LNCAP (cell line): ENCODE measurements around the gene TMC6.

Experiments
- TF ChIP-seq, protein P1 (sequence below): fragments of 450-650 bp; IDR thresholded peaks from 2 replicates; pipeline ENCODE4 v1.5.1; 2017; ENCODE audit warnings: mild to moderate bottlenecking

TMC6 gene

DNA sequence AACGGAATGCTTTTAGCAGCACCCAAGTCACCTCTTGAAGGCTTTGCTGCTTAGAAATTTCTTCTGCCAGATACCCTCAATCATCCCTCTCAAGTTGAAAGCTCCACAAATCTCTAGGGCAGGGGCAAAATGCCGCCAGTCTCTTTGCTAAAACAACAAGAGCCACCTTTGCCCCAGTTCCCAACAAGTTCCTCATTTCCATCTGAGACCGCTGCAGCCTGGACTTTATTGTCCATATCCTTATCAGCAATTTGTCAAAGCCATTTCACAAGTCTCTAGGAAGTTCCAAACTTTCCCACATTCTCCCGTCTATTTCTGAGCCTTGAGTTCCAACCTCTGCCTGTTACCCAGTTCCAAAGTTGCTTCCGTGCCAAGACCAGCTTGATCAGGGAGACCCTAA is 27.4 kb downstream of the TMC6 start:
- TF ChIP-seq, protein P1, sequence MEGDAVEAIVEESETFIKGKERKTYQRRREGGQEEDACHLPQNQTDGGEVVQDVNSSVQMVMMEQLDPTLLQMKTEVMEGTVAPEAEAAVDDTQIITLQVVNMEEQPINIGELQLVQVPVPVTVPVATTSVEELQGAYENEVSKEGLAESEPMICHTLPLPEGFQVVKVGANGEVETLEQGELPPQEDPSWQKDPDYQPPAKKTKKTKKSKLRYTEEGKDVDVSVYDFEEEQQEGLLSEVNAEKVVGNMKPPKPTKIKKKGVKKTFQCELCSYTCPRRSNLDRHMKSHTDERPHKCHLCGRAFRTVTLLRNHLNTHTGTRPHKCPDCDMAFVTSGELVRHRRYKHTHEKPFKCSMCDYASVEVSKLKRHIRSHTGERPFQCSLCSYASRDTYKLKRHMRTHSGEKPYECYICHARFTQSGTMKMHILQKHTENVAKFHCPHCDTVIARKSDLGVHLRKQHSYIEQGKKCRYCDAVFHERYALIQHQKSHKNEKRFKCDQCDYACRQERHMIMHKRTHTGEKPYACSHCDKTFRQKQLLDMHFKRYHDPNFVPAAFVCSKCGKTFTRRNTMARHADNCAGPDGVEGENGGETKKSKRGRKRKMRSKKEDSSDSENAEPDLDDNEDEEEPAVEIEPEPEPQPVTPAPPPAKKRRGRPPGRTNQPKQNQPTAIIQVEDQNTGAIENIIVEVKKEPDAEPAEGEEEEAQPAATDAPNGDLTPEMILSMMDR, result no peak

DNA sequence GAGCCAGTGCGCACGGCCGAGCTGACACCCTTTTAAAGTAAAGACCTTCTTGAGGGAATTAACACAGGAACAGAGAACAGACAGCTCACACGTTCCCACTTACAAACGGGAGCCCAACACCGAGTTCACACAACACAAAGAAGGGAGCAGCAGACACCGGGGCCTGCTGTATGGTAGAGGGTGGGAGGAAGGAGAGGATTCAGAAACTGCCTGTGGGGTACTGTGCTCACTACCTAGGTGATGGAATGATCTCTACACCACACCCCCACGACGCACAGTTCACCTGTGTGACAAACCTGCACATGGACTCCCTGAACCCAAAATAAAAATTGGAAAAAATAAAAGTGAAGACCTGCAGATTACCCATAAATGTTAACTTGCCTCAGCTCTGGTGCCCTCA is 32.5 kb downstream of the TMC6 start:
- TF ChIP-seq, protein P1, result no peak

DNA sequence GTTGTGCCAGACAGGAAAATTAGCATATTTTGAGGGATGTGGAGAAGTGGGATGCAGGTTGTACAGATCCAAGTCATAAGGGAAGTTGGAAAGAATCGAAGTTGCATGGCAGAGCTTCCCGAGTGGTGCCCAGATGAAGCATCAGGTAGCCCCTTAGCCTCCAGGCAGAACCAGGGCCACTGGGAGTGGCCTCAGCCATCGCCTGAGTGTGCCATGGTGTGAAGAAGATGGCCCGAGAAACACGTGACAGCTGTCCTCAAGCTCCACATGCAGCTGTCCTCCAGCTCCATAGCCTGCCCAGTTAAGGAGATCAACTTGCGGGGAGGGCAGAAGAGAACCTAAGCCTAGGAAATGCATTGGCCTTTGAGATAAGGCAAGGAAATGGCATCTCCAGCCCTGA is 33.5 kb downstream of the TMC6 start:
- TF ChIP-seq, protein P1, result no peak

DNA sequence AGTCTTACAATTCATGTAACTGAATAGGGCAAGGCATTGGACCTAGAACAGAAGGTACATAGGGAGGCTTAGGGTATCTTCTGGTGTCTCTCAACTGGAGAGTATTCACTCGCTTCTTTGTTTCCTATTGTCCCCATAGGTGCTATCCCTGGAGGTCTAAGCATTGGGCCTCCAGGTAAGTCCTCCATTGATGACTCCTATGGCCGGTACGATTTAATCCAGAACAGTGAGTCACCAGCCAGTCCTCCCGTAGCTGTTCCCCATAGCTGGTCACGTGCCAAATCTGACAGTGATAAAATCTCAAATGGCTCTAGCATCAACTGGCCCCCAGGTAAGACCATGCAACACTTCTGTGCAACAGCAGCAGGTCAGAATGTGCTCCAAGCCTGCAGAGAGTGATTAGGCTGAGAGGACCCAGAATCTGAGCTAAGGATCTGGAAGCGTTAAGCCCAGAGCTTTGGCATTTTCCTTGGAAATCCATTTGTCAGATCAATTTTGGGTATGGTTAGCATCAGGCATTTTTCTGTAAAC is 35.7 kb downstream of the TMC6 start:
- TF ChIP-seq, protein P1, result no peak

DNA sequence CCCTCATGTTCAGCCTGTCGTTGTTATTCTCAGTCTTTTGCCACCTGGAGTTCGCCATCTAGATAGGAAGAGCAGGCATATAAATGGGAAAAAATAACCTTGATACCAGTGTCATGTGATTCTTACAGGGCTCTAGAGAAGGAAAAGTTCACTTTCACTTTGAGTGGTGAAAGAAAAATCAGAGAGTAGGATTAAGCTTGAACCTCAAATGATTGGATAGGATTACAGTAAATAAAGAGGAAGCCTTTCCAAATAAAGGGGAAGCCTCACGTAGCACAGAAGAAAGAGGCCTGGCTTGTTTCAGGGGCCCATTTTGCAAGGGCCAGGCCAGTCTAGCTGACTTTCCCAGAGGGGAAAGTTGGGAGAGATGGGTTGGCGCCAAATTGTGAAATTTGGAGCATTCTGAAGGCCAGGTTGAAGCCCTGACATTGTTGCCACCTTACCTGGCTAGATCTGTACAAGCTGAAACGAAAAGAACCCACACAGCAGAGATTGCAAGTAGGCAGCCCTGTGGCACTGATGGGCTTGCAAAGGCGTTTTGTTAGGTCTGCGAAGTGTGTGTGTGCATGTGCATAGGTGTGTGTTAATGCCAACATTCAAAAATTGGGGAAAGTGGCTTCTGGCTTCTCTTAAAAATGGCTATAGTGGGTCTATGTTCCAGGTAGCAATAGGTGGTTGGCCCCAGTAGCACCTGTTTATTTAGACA is 38.8 kb downstream of the TMC6 start:
- TF ChIP-seq, protein P1, result no peak

DNA sequence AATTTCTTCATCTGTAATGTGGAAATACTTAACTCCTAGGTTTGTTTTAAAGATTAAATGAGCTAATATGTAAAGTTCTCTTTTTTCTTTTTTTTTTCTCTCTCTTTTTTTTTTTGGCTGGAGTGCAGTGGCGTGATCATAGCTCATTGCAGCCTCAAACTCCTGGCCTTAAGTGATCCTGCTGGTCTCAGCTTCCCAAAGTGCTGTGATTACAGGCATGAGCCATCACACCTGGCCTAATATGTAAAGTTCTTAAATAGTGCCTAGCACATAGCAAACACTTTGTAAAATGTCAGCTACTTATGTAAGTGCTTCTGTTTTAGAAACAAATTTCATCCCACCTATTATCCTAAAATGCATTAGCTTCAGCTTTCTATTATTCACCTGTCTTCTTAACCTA is 40.0 kb downstream of the TMC6 start:
- TF ChIP-seq, protein P1, result no peak

DNA sequence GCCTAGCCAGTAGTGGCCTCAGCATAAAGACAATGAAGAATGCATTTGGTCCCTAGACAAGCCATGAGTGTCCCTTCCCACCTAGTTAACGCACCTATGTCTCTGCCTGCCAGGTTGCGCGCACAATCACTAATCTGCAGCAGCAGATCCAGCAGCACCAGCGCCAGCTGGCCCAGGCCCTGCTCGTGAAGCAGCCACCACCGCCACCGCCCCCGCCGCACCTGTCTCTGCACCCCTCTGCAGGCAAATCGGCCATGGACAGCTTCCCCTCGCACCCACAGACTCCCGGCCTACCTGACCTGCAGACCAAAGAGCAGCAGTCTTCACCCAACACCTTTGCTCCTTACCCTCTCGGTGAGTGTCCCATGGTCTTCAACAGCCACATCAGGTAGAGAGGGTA is 41.8 kb downstream of the TMC6 start:
- TF ChIP-seq, protein P1, result no peak
